Subcutaneous abdominal adipose tissue (tissue), 5 donors: ENCODE results near the gene ACSL3.

Experiments
- H3K27ac ChIP-seq: one replicate; pipeline ENCODE4 v1.7.0; 2013; ENCODE audit warnings: low read depth, mild to moderate bottlenecking, inconsistent platforms, low read length, moderate library complexity
- H3K27me3 ChIP-seq, 5 donors: one replicate each; pipeline ENCODE4 v1.7.0; 2013; ENCODE audit warnings: low read length in 5 of 5, inconsistent platforms in 1 of 5; ENCODE audit not compliant: control insufficient read depth in 5 of 5, insufficient read depth in 4 of 5
- H3K36me3 ChIP-seq, 5 donors: one replicate each; pipeline ENCODE4 v1.7.0; 2013; ENCODE audit warnings: low read length in 5 of 5; ENCODE audit not compliant: control insufficient read depth in 5 of 5, insufficient read depth in 5 of 5
- H3K4me1 ChIP-seq, 5 donors: one replicate each; pipeline ENCODE4 v1.7.0; 2013; ENCODE audit warnings: low read length in 5 of 5, mild to moderate bottlenecking in 3 of 5, moderate library complexity in 1 of 5; ENCODE audit not compliant: control insufficient read depth in 5 of 5, insufficient read depth in 5 of 5
- H3K4me3 ChIP-seq, 5 donors: one replicate each; pipeline ENCODE4 v1.7.0; 2013; ENCODE audit warnings: low read length in 5 of 5, low read depth in 1 of 5
- H3K9ac ChIP-seq, 5 donors: one replicate each; pipeline ENCODE4 v1.7.0; 2013; ENCODE audit warnings: low read length in 5 of 5, mild to moderate bottlenecking in 4 of 5, moderate library complexity in 3 of 5
- H3K9me3 ChIP-seq, 5 donors: one replicate each; pipeline ENCODE4 v1.7.0; 2013; ENCODE audit warnings: low read length in 5 of 5; ENCODE audit not compliant: control insufficient read depth in 5 of 5
- donor health status: healthy.
- donor health status: healthy.
- donor health status: healthy.
- donor health status: healthy.
- donor health status: healthy.

Gene ACSL3

GRCh38 chr2:222892761-222893160 lies 31.9 kb downstream of the ACSL3 start:
- Histone ChIP-seq H3K4me1 (peaks cover 0 to 41% (median 28%) of the 10 kb centered on the region in 5 donors), H3K9ac (no peak overlapping the region), H3K36me3 (no peaks in the 10 kb centered on the region), H3K27ac (no peak overlapping the region), H3K9me3 (no peaks in the 10 kb centered on the region), H3K27me3 (no peaks in the 10 kb centered on the region), H3K4me3 (no peak overlapping the region)

- H3K9ac ChIP-seq, result no peak overlapping the region
- H3K9me3 ChIP-seq, result no peaks in the 10 kb centered on the region
- no peaks in the 10 kb centered on the region for H3K36me3 ChIP-seq
- no peaks in the 10 kb centered on the region for H3K27me3 ChIP-seq
- no peak overlapping the region for H3K27ac ChIP-seq
- no peak overlapping the region for H3K4me3 ChIP-seq
- peaks cover 0 to 41% (median 28%) of the 10 kb centered on the region in 5 donors for H3K4me1 ChIP-seq
These were observed 32.9 kb downstream of the ACSL3 start for GRCh38 chr2:222893716-222894115.

DNA sequence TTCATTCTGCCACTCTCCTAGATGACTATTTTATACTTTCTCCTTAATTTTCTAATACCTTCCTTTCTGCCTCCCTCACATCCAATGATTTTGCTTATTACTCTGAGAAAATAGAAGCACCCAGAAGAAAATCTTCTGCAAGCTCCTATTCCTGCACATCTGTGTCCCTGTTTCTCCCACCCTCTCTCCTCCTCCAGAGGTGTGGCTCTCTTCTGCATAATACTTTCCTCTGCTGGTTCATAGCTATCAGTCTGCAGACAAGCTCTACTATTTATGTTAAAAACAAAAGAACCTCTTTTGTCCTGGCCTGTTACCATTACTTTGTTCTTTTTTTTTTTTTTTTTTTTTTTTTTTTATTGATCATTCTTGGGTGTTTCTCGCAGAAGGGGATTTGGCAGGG lies 34.3 kb downstream of the ACSL3 start:
- Histone ChIP-seq H3K9ac (no peak overlapping the region), H3K4me1 (peaks cover 0 to 30% (median 24%) of the 10 kb centered on the region in 5 donors), H3K27me3 (no peaks in the 10 kb centered on the region), H3K27ac (no peak overlapping the region), H3K4me3 (no peak overlapping the region), H3K9me3 (no peaks in the 10 kb centered on the region), H3K36me3 (no peaks in the 10 kb centered on the region)

GRCh38 chr2:222897898-222898297 lies 37.1 kb downstream of the ACSL3 start:
- Histone ChIP-seq H3K4me3 (no peak overlapping the region), H3K27me3 (no peaks in the 10 kb centered on the region), H3K4me1 (peaks cover 0 to 11% (median 5%) of the 10 kb centered on the region in 5 donors), H3K9ac (no peak overlapping the region), H3K27ac (no peak overlapping the region), H3K36me3 (peaks cover 0 to 1% (median 0%) of the 10 kb centered on the region in 5 donors), H3K9me3 (no peaks in the 10 kb centered on the region)

DNA sequence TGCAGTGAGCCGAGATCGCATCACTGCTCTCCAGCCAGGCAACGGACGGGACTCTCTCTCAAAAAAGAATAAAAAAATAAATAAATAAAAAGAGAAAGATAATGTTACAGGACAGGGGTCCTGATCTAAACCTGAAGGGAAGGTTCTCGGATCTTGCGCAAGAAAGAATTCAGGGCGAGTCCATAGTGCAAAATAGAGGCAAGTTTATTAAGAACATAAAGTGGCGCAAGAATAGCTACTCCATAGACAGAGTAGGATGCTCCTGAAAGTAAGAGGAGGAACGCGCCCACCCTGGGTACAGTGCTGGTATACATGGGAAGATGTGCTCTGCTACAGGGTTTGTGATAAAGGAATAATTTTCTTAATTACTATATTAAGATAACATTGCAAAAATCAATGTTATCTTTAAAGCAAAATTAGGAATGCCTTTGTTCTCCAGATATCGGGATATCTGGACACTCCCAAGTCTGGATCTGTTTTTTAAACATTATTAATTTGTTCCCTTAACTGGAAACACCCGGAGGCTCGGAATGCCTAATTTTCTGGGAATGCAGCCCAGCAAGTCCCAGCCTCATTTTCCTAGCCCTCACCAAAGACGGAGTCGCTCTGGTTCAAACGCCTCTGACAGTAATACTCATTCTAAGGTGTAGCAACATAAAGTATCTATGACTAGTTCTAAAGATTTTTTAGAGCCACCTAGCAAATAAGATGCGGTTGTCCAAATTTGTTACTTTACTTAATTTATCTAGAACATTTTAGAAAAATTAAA lies 38.8 kb downstream of the ACSL3 start:
- Histone ChIP-seq H3K27ac (no peak overlapping the region), H3K4me1 (peaks cover 0 to 8% (median 3%) of the 10 kb centered on the region in 5 donors)

GRCh38 chr2:222900354-222900753 lies 39.5 kb downstream of the ACSL3 start:
- H3K4me3 ChIP-seq, result no peak overlapping the region
- H3K27me3 ChIP-seq, result no peaks in the 10 kb centered on the region
- H3K27ac ChIP-seq, result no peak overlapping the region
- peaks cover 0 to 3% (median 0%) of the 10 kb centered on the region in 5 donors for H3K36me3 ChIP-seq
- H3K9me3 ChIP-seq, result no peaks in the 10 kb centered on the region
- H3K9ac ChIP-seq, result no peak overlapping the region
- H3K4me1 ChIP-seq, result peaks cover 0 to 8% (median 2%) of the 10 kb centered on the region in 5 donors

More for the DNA sequence above, 38.8 kb downstream of the ACSL3 start:
- no peaks in the 10 kb centered on the region for H3K9me3 ChIP-seq
- H3K36me3 ChIP-seq, result peaks cover 0 to 3% (median 0%) of the 10 kb centered on the region in 5 donors
- H3K4me3 ChIP-seq, result no peak overlapping the region
- H3K27me3 ChIP-seq, result no peaks in the 10 kb centered on the region
- no peak overlapping the region for H3K9ac ChIP-seq

DNA sequence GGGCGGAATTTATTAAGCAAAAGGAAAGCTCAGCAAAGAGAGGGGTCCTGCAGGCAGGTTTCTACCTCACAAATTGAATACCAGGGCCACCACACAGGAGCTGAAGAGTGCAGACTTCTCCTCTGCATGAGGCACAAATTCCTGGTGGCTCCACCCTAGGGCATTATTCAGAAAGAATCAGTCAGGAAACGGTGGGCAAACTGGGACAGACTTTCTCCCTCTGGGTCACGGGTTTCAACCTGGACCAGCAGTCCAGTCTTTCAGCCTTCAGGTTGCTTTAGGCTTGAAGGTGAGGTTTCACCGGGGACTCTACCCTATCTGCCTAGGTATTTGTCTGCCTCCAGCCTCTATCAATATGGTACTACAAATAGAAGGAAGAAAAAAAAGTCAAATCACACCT lies 41.8 kb downstream of the ACSL3 start:
- H3K27ac ChIP-seq, result no peak overlapping the region
- H3K9ac ChIP-seq, result no peak overlapping the region
- no peaks in the 10 kb centered on the region for H3K27me3 ChIP-seq

GRCh38 chr2:222903234-222904220 lies 42.7 kb downstream of the ACSL3 start:
- peak overlapping the region in 1 of 5 donors; percentile 19 for H3K9ac ChIP-seq
- peaks cover 0 to 9% (median 0%) of the 10 kb centered on the region in 5 donors for H3K36me3 ChIP-seq
- H3K9me3 ChIP-seq, result no peaks in the 10 kb centered on the region
- no peaks in the 10 kb centered on the region for H3K27me3 ChIP-seq
- no peak overlapping the region for H3K4me3 ChIP-seq
- H3K4me1 ChIP-seq, result peaks cover 0 to 8% (median 2%) of the 10 kb centered on the region in 5 donors
- H3K27ac ChIP-seq, result no peak overlapping the region

More for the DNA sequence above, 41.8 kb downstream of the ACSL3 start:
- peaks cover 0 to 8% (median 2%) of the 10 kb centered on the region in 5 donors for H3K4me1 ChIP-seq
- no peaks in the 10 kb centered on the region for H3K9me3 ChIP-seq
- peaks cover 0 to 6% (median 0%) of the 10 kb centered on the region in 5 donors for H3K36me3 ChIP-seq
- no peak overlapping the region for H3K4me3 ChIP-seq

DNA sequence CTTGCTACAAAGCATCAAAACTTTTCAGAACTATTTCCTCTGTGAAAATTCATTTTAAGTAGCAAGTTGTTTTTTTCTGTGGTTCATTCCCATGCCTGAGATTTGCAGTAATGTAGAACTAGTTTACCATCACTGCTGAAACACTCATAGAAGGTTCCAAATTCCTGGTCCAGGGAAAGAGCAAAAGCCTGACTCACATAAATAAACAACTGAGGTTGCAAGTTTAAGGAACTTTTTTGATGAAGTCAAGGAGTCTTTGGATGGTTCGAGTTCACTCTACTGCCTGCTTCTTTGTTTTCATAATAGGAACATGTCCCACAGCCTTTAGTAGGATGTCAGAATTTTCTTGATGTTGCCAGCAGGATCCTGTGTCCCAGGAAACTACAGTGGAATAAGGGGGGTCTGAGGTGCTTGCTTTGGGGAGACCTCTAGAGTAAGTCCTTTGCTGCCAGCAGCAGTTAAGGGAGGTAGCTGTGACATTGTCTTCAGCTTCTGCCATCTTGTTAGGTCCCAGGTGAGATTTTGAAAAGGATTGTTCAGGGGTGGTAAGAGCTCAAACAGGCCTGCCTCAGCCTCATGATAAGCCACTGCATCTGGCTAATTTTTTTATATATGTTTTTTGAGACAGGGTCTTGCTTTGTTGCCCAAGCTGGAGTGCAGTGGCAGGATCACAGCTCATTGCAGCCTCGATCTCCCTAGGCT lies 43.9 kb downstream of the ACSL3 start:
- peaks cover 0 to 4% (median 1%) of the 10 kb centered on the region in 5 donors for H3K4me1 ChIP-seq
- H3K36me3 ChIP-seq, result peaks cover 7 to 18% (median 9%) of the 10 kb centered on the region in 5 donors
- H3K9me3 ChIP-seq, result no peaks in the 10 kb centered on the region
- H3K9ac ChIP-seq, result no peak overlapping the region
- no peak overlapping the region for H3K27ac ChIP-seq
- H3K4me3 ChIP-seq, result no peak overlapping the region
- H3K27me3 ChIP-seq, result no peaks in the 10 kb centered on the region
